ENCODE measurements around the gene TEX28.
"Not testable (repeated sequence)": the region's sequence is repeated elsewhere in the genome, so short reads cannot be mapped to it uniquely, and the experiment has no call there.

The TEX28 gene

DNA sequence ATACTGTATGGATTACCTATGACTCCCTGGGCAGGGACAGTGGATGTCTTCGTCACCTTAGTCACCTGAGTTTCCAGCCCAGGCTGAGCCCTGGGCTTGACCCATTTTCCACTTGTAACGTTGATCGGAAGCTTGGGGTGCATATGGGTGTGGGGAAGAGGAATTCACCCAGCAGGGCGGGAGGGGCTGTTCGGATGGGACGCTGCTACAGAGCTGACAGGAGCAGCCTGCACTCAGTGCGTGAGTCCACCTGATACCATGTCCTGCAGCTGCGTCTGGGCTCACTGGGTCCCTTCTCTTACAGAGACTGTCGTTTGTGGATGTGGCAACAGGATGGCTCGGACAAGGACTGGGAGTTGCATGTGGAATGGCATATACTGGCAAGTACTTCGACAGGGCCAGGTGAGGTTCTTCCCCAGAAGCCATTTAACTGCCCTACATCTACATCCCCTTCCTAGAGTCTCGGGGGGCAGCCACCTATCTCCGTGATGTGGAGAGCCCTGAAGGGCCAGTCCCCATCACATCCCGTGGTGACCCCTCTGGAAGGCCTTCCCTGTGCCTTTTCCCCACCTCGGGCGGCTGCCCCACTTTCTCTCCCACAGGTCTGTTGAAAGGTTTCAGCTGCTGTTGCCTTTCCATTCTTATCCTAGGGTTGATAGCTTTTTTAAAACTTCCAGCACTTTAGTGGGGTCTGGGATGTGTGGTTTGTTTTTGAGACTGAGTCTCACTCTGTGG, 14.3 kb upstream of the TEX28 start:
- DNase-seq: no peak

DNA sequence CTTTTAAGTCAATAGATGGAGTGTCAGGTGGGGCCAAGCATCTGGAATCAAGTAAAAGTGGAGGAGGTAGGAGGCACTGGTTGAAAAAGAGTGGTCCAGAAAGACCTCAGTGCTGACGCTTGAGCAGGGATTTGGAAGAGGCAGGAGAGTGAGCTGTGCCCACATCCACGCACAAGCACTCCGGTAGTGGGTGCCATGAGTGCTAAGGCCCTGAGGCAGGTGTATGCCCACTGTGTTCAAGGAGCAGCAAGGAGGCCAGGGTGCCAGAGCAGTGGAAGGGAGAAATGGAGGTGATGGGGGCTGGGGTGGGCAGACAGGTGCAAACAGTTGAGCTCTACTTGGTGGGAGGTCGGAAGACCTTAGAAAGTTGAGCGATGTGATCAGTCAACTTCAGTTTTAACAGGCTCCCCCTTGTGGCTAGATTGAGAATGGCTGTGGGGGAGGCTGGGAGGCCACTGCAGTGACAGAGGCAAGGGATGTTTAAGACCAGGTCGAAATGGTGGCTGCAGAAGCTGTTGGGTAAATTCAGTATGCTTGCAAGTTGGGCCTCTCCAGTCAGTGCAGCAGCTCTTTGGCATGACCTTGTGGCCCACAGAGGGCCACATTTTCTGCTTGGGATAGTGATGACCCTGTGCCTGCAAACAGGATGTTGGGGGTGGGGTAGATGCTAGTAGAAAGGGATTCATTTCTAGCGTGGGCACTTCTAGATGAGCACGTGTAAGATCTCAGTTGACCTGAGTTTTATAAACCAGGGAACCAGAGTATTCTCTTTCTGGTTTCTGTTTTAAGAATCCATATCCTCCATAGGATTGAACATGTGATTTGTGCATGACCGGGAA, 13.4 kb upstream of the TEX28 start:
- DNase-seq: no peak

DNA sequence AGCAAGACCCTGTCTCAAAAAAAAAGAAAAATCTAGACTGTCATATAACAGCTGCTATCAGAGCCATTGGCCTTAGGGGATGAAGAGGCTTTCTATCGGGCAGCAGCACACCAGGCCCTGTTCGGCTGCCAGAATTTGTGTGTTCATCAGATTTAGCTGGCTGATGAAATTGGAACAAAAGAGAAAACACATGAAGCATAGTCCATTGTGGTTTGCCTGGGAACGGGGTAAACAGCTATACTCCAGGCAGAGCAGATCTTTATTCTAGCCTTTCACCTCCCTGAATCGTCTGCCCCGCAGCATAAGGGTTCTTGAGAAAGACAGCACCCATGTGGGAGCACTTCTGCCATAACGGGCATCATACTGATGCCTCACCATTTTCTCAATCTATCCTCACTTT, 12.3 kb upstream of the TEX28 start:
- DNase-seq: no peak

DNA sequence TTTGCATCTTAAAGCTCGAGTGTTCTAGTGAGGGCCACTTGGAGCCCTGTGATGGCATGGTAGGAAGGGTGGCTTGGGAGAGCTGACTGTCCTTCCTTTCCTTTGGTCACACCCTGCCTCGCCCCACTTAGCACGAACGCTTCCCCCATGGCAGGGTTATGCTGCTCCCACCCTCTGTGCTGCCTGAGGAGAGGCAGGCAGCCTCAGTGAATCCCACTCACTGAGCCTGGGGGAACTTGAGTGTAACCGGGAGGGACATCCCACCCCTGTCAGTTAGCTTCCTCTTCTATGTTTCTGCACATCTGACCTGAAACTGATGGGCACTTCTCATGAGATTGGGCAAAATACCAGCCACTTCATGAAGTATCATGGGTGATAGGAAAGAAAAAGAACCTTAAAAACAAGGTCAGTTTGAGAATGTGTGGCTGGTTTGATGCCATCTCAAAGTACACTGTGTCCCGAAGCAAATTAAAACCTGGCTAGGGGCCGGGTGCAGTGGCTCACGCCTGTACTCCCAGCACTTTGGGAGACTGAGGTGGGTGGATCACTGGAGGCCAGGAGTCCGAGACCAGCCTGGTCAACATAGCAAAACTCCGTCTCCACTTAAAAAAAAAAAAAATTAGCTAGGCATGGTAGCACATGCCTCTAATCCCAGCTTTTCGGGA, 10.7 kb upstream of the TEX28 start:
- DNase-seq: no peak

DNA sequence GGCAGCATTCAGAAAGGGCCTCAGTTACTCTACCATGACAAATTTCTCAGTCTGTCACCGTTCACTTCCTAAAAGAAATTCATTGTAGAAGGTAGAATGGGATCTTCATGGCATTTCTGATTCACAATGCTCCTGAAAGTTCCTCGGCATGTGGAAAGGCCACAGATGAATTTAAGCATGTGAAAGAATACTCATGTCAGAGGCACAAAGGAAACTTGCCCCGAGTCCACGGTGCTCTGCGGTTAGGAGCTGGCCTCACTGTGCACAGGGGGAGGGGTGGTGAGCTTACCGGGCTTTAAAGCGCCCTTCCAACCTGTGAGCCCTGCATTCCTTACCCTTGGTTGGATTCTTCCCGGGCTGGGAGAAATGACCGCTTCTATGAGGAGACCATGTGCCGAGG, 9.9 kb upstream of the TEX28 start:
- DNase-seq: no peak

DNA sequence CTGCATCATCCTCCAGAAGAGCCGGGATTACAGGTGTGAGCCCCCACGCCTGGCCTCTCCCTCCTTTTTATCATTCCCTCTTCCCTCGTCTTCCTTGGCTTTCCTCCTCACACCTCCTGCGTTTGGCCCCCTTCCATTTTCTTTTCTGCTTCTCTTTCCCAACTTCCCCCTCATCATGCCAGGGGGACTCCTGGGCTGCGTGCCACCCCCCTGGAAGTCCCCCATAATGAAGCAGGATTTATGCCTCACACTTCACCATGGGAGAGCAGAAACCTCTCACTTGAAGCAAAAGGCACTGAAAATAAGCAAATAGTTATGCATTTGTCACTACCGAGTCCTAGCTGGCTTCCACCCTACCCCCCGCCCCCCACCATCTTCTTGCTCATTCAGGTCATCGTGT, 8.6 kb upstream of the TEX28 start:
- DNase-seq: no peak

DNA sequence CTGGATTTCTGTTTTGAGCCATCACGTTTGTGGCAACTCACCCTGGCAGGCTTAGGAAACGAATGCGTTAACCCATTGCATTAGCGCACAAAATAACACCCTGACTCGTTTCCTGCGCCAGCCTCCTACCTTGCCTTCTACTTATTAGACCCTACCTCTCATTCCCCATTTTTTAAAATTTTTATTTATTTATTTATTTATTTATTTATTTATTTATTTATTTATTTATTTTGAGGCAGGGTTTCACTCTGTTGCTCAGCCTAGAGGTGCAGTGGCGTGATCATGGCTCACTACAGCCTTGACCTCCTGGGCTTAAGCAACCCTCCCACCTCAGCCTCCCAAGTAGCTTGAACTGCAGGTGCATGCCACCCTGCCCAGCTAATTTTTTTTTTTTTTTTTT, 8.1 kb upstream of the TEX28 start:
- DNase-seq: not testable (repeated sequence)

DNA sequence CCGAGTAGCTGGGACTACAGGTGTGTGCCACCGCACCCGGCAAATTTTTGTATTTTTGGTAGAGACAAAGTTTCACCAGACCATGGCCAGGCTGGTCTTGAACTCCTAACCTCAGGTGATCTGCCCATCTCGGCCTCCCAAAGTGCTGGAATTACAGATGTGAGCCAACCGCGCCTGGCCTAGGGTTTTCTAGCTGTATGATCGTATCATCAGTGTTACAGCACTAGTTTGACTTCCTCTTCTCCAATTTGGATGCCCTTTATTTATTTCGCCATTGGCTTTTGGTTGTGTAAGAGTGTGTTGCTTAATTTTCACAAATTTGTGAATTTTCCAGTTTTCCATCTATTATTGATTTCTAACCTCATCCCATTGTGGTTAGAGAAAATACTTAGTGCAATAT, 5.9 kb upstream of the TEX28 start:
- no peak for DNase-seq

DNA sequence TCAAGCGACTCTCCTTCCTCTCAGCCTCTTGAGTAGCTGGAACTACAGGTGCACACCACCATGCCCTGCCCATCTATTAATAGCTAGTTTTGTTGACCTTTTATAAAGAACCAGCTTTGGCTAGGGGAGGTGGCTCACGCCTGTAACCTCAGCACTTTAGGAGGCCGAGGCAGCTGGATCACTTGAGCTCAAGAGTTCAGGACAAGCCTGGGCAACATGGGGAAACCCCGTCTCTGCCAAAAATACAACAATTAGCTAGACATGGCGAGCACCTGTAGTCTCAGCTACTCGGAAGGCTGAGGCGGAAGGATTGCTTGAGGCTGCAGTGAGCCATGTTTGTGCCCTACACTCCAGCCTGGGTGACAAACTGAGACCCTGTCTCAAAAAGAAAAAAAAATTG, 3.4 kb upstream of the TEX28 start:
- DNase-seq: peak in 1 of 2 experiments; percentile 52

DNA sequence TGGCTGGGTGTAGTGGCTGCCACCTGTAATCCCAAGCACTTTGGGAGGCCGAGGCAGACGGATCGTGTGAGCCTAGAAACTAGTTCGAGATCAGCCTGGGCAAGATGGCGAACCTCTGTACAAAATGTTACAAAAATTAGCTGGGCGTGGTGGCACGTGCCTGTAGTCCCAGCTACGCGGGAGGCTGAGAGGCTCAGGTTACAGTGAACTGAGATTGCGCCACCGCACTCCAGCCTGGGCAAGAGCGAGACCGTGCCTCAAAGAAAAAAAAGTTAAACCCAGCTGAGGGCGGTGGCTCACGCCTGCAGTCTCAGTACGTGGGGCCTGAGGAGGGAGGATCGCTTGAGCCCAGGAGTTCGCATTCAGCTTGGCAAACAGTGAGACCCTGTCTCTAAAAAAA, 1.8 kb upstream of the TEX28 start:
- no peak for DNase-seq

DNA sequence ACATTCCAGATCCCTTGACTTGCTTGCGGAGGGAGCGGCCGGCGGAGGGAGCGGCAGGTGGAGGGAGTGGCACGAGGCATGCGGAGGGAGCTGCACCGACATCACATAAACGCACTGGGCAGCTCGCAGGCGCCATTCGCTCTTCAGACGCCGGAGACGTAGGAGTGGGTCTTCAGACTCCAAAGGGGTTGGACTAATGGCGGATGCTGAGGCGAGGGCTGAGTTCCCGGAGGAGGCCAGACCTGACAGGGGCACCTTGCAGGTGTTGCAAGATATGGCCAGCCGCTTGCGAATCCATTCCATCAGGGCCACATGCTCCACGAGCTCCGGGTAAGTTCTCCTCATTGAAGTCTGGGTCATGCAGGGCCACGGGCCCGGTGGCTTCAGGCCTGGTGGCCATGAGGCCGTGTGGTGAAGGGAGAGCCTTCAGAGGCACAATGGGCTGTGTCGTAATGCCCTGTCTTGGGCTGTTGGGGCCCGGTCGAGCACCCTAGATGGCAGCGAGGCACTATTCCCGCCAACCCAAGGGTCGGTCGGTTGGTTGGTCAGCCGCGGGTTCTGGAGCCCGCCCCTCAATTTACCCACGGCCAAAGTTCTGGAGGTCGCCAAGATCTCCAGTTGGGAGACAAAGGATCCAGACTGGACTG, 863 bp upstream of the TEX28 start, which contains the start of gene TKTL1:
TKTL1 (plus strand) TSS at position 132 of the 647 bp plus-strand sequence; CDS start at position 197, 65 bp downstream.
- no peak for DNase-seq

DNA sequence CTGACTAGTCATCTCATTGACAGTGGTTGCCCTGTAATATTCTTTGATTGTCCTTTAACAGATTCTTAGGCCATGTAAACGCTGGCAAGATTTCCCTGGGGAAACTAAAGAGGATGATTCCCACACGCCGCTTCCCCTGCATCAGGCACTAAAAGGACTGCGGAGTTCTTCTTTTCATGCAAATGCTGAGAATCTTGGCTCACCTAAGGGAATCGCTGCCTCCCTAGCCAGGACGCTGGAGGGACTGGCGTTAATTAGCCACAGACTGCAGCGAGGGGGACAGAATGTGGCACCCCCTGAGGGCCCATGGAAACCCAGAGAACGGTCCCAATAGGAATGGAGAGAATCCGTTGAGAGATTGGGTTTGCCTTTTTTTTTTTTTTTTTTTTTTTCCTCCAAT, 8.5 kb downstream of the TEX28 start:
- not testable (repeated sequence) for DNase-seq

DNA sequence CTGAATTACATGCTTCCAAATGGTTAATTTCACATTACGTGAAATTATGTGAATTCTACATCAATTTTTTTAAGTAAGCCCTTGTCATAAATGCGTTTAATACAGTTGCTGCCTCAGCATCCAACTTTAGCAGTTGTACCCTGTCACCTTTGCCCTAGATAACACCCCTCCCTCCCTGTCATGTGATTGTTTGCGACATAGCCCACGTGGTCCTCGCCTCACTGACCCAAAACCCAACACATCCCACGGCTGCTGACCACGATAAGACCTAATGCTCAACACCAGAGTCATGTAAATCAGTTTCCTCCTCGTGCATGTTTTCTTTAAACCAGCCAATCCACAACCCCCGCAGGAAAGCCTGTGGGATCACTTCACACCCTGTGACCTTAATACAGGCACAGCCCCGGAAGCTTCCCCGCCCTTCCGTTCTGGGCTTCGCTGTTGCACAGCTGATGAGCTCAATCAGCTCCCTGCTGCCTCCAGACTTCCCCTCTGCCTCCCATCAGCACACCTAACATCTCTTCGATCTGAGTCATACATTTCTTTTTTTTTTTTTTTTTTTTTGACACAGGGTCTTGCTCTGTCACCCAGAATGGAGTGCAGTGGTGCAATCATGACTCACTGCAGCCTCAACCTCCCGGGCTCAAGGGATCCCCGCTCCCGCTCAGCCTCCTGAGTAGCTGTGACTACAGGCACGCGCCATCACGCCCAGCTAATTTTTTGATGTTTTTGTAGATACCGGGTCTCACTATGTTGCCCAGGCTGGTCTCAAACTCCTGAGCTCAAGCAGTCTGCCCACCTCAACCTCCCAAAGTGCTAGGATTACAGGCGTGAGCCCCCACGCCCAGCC, 10.2 kb downstream of the TEX28 start:
- not testable (repeated sequence) for DNase-seq

DNA sequence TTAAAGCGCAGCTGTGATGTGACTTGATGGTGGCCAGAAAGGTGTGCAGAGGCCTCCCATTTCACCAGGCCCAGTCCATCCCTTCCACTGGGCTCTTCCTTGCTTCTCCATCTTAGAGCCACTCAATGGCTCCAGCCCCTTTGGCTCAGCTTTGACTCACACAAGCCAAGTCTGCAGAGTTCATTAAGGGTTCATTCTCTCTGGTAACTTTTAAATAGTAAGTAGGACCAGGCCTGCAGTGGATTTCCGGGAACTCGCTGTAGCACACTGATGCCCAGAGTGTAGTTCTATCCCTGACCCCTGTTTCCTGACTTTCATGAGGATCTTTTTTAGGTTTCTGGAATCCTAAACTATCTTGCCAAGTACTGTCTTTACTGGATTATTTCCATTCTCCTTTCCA, 25.7 kb downstream of the TEX28 start:
- not testable (repeated sequence) for DNase-seq

DNA sequence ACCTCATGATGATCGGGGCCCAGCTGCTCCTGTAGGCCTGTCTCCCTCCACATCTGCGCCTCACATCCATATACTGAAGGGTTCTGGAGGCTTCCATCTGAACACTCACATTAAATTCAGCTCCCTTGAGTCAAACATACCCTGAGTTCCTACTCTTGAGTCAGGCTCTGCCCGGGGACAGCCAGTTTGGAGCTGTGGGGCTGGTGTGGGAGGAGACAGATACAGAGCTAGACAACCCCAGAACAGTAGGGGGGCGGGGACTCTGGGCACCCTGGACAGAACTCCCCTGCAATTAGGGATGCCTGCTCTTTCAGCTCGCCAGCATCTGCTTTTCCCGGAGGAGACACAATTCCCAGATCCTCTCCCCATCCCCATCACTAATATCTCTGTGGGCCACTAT, 31.9 kb downstream of the TEX28 start:
- DNase-seq: not testable (repeated sequence)

DNA sequence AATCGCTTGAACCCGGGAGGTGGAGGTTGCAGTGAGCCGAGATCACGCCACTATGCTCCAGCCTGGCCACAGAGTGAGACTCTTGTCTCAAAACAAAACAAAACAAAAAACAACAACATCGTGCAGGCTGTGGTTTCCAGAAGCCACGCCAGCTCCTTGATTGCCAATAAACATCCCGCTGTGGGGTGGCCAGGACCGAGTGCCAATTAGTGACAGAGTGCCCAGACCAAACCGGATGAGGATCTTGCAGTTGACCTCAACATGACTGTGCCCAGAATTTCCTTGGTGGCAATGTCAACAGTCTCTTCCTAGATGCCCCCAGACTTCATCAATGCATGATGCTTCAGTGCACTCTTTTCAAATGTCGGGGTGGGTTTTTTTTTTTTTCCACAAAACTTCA, 36.2 kb downstream of the TEX28 start:
- DNase-seq: not testable (repeated sequence)

DNA sequence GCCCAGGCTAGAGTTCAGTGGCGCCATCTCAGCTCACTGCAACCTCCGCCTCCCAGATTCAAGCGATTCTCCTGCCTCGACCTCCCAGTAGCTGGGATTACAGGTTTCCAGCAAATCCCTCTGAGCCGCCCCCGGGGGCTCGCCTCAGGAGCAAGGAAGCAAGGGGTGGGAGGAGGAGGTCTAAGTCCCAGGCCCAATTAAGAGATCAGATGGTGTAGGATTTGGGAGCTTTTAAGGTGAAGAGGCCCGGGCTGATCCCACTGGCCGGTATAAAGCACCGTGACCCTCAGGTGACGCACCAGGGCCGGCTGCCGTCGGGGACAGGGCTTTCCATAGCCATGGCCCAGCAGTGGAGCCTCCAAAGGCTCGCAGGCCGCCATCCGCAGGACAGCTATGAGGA, 37.6 kb downstream of the TEX28 start, which contains the start of gene OPN1MW3:
OPN1MW3 (plus strand) TSS at position 301 of the 400 bp plus-strand sequence; CDS start at position 339, 38 bp downstream.
- DNase-seq: not testable (repeated sequence)

DNA sequence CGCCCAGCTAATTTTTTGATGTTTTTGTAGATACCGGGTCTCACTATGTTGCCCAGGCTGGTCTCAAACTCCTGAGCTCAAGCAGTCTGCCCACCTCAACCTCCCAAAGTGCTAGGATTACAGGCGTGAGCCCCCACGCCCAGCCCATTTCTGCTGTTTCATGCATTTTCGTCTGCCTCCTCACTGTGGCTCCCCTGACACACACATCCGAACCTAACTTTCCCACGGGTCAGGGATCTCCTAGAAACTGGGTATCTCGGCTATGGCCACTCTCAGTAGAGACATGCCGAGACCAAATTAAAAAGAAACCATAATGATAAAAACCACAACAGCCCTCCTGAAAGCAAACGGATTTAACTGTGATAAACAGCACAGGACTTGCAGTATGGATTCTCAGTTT, 46.8 kb downstream of the TEX28 start:
- DNase-seq: not testable (repeated sequence)

DNA sequence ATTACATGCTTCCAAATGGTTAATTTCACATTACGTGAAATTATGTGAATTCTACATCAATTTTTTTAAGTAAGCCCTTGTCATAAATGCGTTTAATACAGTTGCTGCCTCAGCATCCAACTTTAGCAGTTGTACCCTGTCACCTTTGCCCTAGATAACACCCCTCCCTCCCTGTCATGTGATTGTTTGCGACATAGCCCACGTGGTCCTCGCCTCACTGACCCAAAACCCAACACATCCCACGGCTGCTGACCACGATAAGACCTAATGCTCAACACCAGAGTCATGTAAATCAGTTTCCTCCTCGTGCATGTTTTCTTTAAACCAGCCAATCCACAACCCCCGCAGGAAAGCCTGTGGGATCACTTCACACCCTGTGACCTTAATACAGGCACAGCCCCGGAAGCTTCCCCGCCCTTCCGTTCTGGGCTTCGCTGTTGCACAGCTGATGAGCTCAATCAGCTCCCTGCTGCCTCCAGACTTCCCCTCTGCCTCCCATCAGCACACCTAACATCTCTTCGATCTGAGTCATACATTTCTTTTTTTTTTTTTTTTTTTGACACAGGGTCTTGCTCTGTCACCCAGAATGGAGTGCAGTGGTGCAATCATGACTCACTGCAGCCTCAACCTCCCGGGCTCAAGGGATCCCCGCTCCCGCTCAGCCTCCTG, 47.4 kb downstream of the TEX28 start:
- not testable (repeated sequence) for DNase-seq

DNA sequence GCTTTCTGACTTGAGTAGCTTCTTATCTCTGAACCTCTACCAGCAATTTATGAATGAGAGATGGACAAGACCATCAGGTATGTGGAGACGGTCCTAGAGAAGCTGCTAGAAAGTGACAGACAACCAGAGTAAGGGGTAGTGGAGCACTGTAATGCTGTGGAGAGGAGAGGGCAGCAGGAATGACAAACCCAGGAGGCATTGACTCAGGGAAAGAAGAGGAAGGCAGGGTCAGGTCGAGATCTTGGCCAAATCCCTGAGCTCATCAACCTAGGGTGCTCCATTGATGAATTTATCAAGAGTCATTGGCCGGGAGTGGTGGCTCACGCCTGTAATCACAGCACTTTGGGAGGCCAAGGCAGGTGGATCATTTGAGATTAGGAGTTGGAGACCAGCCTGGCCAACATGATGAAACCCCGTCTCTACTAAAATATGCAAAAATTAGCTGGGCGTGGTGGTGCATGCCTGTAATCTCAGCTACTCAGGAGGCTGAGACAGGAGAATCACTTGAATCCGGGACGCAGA, 54.9 kb downstream of the TEX28 start:
- not testable (repeated sequence) for DNase-seq

DNA sequence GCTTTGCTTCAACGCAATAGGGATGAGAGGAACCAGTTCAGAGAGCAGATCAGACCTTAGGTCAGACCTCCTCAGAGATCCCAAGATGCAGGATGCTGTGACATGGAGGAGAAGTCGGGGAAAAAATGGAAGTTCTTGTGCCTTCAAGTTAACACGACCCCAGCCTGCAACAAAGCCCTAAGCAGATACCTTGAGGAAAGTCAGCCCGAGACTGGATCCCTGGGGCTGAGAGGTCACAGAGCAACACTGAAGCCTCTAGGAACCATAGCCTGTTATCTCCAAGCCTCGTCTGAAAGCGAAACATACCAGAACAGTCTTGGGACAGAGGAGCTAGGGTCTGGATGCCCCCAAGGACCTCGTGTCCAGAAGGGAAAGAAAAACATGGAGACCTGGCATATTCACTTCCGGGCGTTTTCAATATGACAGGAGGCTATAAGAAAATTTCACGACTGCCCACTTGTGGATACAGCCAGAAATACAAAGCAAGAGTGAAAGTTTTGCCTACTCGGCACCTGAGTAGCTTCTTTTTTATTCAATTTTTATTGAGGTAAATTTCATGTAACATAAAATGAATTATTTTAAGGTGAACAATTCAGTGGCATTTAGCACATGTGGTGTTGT, 55.9 kb downstream of the TEX28 start:
- not testable (repeated sequence) for DNase-seq

Data from SHP77 (cell line).